Stimulated activated CD4-positive, alpha-beta T cell treated with anti-CD3 and anti-CD28 coated beads, Interleukin-1b, Interleukin-23, amount 100 ng/mL, for 48 hours (primary cell): ENCODE results near the gene THAP5.
"Not testable (repeated sequence)": the region's sequence is repeated elsewhere in the genome, so short reads cannot be mapped to it uniquely, and the experiment has no call there.

Source experiments
- DNase-seq: peaks from one replicate; pipeline ENCODE4 v3.0.0-alpha.2; 2020

The THAP5 gene

DNA sequence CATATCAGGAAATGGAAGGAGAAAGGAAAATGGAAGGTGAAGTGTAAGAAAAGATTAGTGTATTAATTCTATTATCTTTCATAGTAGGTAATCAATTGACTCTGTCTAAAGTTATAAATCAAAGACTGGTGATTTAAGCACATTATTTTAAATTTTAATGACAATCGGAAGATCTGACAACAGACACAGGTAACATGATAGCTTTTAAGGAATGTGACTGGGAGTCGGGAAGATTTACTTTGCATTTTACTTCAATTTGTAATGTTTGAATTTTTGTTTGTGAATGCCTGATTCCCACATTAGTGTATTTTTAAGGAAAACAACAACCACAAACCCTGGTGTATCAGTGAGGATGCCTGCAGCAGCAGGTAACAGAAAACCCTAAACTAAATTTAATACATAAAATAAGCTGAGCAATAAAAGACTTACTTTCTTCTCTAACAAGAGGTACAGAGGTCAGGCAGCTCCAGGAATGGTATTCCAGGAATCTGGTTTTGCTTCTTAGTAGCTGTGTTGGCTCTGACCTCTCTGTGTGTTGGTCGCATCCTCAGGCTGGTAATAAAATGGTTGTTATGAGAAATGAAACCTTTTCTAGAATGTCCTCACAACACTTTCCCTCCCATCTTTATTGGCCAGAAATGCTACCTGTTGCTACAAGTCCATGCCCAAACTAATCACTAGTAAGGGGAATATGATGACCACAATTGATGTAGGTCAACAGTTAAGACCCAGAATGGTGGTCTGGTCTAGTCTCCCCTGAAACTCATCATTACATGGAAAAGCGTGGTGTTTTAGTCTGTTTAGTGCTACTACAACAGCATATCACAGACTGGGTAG, 12.4 kb upstream of the THAP5 start:
- no peak for DNase-seq

DNA sequence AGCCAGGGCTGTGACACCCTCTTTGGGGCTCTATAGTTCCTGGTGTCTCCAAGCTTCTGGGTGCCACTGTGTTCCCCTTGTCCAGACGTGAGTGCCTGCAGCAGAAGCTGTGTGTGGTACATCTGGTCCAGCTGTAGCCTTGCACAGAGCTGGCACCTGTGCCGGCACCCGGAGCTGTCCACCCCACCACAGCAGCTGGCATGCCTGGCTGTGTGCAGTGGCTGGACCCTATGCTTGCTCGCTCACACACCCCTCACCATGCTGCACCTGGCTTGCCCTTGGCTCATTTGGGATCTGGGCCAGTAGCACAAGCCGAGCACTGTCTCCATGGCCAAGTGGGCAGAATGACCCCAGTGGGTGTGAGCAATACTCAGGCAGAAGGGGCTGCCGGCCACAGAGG, 10.8 kb upstream of the THAP5 start:
- DNase-seq: no peak

DNA sequence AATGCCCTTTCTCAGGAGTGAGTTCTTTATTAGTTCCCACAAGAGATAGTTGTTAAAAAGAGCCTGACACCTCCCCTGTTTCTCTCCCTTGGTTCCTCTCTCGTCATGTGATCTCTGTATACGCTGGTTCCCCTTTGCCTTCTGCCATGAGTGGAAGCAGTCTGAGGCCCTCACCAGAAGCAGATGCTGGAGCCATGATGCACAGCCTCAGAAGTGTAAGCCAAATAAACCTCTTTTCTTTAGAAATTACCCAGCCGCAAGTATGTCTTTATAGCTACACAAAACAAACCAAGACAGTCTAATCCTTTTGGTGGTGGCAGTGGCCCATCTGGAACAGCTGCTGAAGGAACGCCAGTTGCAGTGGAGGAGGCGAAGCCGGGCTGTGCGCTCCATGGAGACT, 9.4 kb upstream of the THAP5 start:
- no peak for DNase-seq

DNA sequence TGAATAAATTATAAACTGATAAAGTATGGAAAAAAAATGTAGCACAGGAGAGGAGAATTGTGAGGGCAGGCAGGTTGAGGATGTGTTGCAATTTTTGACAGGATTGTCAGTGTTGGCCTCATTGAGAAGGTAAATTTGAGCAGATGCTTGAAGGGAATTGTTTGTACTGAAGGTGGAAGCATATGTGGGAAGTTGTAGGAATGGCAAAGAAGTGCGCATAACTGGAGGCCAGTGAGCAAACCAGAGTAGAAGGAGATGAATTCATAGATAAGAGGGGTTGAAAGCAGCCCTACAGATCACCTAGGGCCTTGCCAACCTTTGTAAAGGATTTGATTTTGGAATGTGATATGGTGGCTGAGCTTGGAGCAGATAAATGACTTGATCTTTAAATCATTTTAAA, 6.6 kb upstream of the THAP5 start:
- no peak for DNase-seq

DNA sequence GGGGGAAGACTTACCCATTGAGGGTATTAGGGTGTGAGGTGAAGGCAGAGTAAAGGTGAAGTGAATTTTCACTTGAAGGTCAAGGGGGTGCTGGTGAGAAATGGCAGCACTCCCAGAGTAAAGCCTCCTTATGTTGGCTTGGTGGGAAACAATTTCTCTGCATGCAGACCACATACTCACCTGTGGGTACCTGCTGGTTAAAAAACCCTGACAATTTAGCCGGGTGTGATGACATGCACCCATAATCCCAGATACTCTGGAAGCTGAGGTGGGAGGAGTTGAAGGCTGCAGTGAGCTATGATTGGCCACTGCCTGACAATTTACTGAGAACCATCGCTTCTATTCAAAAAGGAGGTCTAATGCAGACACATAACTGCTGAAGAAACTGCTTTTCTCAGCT, 5.7 kb upstream of the THAP5 start:
- DNase-seq: no peak

DNA sequence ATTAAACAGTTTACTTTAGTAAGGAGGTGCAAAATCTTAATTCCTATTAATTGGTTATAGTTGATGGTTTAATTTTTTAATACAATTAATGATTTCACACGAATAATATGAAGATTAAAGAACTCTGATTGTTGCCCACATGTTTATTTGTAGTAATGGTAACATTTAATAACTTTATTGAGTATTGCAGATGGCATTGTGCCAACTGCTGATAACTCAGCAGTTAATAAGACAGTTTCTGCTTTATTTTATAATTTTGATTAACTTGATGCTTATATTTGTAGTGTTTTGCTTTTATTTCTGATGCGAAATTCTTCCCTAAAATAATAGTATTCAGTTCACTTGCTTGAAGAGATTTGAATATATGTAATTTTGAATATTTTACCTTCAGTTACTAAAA, 3.0 kb upstream of the THAP5 start:
- no peak for DNase-seq

DNA sequence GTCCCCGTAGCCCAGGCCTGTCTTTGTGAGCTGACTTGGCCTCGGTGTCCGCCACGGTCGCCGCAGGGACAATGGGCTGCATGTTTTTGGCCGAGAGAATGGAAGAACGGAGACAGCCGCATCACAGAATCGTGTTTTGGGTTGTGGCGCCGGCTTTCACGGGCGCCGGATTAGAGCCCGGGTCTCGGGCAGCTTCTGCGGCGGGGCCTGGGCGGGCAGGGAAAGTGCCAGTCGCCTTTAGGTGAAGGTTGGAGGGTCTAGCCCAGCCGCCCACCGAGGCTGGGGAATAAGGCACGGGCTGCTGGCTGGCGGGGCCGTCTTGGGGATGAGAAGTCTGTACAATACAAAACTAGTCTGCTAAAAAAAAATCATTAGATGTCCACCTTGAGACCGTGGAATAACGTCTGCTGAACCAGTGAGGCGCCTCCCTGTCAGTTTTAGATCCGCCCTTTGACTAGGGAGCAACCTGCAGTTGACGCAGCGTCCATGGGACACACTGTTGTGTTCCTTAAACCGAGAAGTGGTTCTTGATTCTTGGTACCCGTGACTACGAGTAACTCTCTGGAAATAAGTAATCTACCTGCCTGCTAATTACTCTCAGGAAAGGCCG, 745 bp upstream of the THAP5 start:
- DNase-seq: peak; percentile 54

DNA sequence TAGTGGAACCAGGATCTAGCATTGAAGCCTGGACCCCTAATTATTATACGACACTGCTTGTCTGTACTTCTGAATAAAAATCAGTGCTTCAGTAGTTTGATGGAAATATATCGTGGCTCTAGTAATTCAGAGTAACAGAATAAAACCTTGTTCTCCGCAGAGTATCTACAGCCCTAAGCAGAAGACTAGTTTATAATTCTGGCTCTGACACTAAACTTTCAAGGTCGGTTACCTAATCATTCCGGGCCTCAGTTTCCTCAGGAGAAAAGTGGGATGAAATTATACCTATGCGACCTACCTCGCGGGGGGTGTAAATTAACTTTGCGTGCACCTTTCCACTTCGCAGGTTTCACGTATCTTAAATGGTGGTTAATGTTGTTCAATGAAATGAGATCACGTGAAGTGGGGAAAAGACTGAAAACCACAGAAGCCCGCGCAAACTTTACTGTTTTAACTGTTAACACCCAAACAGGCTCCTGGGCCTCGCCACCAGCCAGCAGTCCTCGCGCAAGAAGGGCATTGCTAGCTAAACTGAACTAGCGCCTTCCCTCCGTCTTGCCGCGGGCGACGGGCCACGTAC, 615 bp downstream of the THAP5 start:
- DNase-seq: no peak

DNA sequence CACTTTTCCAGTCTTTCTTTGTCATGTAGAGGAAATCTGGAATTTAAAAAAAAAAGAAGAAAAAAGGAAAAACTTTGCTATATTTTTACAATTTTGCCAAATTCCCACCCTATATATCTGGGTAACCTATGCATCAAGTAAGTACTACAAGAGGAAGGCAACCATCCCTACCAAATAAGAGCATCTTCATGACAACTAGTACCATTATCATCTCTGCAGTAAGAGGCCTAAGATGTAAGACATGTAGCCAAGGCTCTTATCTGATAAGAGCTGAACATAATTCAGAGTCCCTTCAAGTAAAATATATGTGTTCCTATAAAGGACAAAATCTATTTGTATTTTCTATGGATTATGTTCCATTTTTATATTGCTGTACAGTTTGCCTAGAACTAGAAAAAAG, 3.5 kb downstream of the THAP5 start:
- DNase-seq: no peak

DNA sequence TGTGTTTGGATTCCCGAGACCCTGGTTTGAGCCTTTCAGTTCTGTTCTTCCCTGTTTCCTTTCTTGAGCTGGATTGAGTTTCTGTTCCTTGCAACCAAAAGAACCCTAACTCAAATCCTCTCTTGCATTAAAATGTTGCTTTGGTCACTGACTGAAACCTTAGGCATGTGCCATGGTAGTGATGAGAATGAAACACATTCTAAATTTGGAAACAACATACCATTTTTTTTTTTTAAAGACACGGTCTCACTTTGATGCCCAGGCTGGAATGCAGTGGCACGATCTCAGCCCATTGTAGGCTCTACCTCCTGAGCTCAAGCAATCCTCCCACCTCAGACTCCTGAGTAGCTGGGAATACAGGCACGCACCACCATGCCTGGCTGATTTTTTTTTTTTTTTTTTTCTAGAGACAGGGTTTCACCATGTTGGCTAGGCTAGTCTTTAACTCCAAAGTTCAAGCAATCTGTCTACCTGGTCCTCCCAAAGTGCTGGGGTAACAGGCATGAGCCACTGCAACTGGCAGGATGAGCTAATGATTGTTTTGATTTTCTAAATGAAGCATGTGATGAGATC, 8.4 kb downstream of the THAP5 start:
- DNase-seq: no peak

DNA sequence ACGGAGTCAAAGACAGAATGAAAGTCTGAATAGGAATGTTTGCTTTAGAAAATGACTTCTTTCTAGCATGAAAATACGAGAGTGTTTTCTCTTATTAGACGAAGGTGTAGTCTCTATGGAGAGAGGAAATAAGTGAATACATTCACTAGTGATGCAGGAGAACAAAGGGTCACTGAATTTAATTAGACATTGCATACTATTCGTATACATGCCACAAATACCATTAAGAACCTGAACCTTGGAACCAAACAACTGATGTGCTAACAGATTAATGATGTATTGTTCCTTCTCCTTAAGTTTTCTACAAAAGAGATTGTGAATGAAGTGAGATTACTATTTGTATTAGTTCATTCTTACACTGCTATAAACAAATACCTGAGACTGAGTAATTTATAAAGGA, 10.3 kb downstream of the THAP5 start:
- no peak for DNase-seq

DNA sequence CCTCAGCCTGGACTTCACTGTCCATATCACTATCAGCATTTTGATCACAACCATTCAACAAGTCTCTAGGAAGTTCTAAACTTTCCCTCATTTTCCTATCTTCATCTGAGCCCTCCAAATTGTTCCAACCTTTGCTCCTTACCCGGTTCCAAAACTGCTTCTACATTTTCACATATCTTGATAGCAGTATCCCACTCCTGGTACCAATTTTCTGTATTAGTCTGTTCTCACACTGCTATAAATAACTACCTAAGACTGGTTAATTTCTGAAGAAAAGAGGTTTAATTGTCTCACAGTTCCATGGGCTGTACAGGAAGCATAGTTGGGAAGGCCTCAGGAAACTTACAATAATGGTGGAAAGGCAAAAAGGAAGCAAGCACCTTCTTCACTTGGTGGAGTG, 11.9 kb downstream of the THAP5 start:
- no peak for DNase-seq

DNA sequence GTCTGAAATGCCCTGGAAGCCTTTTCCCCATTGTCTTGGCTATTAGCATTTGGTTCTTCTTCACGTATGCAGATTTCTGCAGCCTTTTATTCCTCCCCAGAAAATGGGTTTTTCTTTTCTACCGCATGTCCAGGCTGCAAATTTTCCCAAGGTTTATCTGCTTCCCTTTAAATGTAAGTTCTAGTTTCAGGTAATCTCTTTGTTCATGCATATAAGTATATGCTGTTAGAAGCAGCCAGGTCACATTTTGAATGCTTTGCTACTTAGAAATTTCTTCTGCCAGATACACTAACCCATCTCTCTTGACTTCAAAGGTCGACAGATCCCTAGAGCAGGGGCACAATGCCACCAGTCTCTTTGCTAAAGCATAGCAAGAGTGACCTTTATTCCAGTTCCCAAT, 12.3 kb downstream of the THAP5 start:
- DNase-seq: no peak

DNA sequence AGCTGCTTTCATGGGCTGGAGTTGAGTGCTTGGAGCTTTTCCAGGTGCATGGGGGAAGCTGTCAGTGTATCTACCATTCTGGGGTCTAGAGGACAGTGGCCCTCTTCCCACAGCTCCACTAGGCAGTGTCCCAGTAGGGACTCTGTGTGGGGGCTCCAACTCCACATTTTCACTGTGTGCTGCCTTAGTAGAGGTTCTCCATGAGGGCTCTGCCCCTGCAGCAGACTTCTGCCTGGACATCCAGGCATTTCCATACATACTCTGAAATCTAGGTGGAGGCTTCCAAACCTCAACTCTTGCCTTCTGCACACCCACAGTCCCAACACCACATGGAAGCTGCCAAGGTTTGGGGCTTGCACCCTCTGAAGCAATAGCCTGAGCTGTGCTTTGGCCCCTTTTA, 12.8 kb downstream of the THAP5 start:
- DNase-seq: not testable (repeated sequence)

DNA sequence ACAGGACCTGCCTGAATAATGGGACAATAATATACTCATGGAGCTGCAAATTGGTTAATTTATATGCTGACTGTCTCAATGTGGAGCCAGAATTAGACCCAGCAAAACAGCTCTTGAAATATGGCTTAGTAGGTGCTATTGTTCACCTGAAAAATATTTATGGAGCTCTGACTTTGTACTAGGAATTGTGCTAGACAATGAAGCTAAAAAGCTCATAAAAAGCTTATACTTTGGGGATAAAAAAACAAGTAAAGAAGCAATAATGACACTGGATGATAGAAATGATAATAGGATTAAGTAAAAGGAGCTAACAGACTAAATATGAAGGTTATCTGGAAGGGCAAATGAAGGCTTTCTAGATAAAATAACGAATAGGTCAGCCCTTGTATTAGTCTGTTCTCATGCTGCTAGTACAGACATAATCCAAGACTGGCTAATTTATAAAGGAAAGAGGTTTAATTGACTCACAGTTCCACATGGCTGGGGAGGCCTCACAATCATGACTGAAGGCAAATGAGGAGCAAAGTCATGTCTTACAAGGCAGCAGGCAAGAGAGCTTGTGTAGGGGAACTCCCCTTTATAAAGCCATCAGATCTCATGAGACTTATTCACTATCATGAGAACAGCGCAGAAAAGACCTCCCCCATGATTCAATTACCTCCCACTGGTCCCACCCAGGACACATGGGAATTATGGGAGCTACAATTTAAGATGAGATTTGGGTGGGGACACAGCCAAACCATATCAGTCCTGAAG, 21.2 kb downstream of the THAP5 start:
- not testable (repeated sequence) for DNase-seq

DNA sequence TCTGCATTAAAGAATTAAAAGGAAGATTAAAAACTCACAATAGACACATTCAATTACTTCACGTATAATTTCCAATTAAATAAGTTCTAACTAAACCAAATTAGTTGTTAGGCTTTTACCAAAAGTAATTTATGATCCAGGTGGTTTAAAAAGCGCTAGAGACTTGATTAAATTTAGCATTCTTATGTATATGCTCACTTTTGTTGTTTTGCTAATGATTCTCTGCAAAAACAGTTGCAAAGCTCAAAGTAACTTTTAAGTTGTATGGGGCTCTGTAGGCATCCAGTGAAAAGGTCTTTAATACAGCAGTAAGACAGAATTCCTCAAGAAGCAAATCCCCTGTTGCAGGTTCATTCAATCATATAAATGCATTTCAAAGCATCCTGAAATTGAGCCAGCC, 28.0 kb downstream of the THAP5 start:
- no peak for DNase-seq

DNA sequence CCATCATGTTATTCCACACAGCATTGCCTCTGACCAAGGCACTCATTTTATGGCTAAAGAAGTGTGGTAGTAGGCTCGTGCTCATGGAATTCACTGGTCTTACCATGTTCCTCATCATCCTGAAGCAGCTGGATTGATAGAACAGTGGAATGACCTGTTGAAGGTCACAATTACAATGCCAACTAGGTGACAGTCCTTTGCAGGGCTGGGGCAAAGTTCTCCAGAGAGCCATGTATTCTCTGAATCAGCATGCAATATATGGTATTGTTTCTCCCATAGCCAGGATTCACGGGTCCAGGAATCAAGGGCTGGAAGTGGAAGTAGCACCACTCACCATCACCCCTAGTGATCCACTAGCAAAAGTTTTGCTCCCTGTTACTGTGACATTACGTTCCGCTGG, 30.8 kb downstream of the THAP5 start:
- not testable (repeated sequence) for DNase-seq

DNA sequence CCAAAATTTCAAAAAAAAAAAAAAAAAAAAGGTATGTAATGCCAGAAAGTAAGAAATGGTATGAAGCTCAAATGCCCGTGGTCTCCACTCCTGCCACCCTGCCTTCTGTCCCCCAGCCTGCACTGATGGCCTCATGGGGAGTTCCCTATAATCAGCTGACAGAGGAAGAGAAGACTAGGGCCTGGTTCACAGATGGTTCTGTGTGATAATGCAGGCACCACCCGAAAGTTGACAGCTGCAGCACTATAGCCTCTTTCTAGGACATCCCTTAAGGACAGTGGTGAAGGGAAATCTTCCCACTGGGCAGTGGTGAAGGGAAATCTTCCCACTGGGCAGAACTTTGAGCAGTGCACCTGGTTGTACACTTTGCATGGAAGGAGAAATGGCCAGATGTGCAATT, 31.3 kb downstream of the THAP5 start:
- not testable (repeated sequence) for DNase-seq

DNA sequence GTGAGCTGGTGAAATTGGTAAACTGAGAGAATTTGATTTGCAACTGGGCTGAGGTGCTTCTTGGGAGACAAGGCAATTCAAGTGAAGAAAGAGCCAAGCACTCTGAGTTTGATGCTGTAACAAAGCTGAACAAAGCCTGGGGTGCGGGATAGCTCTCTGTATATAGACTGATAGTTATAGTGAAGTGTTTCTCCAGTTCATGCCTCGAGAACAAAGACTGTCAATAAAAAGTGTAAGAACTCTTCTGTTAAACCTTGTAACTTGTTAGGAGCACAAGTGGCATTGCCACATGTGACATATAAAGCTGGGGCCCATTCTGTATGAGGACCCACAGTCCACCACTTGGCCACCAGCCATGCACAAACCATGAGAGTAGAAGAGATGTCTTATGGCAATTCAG, 32.3 kb downstream of the THAP5 start:
- DNase-seq: no peak

DNA sequence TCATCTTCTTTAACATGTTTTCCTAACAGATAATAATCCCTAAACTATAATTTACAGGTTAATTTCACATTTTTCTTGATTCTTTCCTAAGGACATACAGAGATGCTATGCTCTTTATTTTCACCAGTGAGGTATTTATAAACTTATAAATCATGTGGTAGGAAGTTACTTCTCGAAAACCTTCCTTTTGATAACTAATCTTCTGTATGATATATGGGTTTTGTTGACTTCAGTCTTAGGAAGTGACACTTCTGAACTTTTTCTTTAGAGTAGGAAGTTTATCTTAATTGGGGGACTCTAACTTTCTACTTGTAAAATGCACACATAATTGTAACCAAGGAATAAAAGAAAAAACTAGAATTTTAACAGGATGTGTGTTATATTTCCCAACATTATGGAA, 33.8 kb downstream of the THAP5 start:
- no peak for DNase-seq

DNA sequence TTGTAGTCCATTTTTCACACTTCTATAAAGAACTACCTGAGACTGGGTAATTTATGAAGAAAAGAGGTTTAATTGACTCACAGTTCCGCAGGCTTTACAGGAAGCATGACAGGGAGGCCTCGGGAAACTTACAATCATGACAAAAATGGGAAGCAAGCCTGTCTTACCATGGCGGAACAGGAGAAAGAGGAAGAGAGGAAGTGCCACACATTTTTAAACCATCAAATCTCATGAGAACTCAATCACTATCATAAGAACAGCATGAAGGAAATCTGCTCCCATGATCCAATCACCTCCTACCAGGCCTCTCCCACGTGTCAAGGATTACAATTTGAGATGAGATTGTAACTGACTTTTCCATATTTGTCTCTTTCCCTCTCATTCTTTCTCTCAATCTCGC, 34.2 kb downstream of the THAP5 start:
- no peak for DNase-seq

DNA sequence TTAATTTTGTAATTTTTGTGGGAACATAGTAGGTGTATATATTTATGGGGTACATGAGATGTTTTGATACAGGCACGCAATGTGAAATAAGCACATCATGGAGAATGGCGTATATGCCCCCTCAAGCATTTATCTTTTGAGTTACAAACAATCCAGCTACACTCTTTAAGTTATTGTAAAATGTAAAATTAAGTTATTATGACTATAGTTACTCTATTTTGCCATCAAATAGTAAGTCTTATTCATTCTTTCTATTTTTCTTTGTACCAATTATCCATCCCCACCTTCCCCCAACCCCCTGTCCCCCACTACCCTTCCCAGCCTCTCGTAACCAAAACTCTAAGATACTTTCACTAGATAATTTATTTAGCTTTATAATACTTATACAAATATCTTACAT, 35.8 kb downstream of the THAP5 start:
- DNase-seq: no peak

DNA sequence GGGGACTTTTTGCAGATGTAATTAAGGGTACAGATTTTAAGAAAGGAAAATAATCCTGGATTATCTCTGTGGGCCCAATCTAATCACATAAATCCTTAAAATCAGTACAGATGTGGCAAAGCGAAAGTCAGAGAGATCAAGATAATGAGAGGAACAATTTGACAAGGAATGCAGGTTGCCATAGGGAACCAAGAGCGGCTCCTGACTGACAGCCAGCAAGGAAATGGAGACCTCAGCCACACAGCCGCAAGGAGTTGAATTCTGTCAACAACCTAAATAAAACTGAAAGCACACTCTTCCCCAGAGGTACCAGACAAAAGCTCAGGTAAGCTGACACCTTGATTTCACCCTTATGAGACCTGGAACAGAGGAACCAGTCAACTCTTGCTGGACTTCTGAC, 40.2 kb downstream of the THAP5 start:
- DNase-seq: no peak
